GM21381 (cell line): Measurements from ENCODE around the gene TBCCD1.
"Not testable (repeated sequence)": the region's sequence is repeated elsewhere in the genome, so short reads cannot be mapped to it uniquely, and the experiment has no call there.

Experiments used
- ATAC-seq: cut with Tn5 transposase; IDR thresholded peaks from one replicate; pipeline ENCODE4 v1.9.1; 2021; ENCODE audit warnings: mild to moderate bottlenecking, moderate library complexity; ENCODE audit not compliant: unreplicated experiment

Gene TBCCD1

DNA sequence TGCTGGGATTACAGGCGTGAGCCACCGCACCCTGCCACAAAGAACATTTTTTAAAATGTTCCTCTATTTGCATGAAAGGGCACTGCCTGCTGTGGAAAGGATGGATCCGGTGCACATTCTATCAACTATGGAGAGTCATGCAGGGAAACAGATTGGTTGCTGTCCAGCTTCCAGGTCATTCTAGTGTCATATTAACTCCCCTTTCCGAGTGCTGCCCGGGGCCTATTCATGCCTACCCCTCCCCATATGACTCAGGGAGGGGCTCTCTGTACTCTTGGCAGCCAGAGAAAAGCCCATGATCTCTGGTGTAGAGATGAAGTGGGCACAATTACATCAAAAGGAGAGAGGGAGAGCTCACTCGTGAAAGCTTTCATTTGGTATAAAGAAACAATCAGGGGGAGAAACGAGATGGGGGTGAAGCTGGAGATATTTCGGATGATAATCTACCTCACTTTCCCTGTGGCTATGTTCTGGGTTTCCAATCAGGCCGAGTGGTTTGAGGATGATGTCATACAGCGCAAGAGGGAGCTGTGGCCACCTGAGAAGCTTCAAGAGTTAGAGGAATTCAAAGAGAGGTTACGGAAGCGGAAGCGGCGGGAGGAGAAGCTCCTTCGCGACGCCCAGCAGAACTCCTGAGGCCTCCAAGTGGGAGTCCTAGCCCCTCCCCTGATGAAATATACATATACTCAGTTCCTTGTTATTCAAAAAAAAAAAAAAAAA is 29.6 kb upstream of the TBCCD1 start:
- no peak for ATAC-seq

DNA sequence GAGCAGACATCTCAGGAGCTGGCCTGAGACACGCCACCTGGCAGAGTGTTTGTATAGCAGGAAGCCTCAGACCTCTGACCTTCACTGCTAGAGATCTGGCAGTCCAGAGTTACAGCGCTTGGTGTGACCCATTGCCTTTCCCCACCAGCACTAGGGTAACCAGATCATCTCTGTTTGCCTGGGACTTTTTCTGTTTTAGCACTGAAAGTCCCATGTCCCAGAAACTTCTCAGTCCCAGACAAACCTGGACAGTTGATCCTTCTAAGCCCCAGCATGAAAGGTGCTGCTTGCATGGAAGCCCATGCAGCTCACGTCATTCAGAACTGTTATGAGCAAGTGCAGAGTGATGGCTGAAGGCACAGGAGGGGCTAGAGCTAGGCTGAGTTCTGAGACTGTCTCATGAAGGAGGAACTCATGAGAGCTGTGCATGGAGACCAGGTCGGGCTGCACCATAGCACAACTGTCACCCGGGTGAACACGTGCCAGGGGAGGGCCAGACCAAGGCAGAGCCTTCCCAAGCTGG is 27.5 kb upstream of the TBCCD1 start:
- no peak for ATAC-seq

DNA sequence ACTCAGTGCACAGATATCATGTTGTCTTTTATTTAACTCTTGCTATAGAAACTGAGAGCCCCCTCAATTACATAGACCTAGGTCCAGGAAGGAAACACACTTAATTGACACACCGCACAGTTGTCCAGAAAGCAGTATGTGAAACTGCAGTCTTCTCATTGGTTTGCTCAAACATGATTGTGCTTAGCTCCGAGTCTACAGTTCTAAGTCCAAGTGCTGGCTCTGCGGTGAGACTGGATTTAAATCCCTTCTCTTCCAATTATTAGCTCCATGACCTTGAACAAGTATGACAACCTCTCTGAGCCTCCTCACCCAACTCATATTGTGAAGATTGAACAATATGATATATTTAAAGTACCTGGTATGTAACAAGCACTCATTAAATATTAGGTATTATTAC is 26.7 kb upstream of the TBCCD1 start:
- no peak for ATAC-seq

DNA sequence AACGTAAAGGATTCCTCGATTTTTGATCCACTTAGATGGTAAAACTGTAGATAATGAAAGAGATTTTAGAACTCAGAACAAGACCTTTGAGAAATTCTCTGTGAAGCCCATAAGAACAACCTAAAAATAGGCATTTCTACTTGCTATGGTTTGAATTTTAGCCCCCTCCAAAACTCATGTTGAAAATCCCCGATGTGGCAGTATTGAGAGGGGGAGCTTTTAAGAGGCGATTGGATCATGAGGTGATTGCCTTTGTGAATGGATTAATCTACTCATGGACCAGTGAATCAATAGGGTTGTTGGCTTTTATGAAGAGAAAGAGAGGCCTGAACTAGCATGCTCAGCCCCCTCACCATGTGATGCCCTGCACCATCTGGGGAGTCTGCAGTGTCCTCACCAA is 25.5 kb upstream of the TBCCD1 start:
- ATAC-seq = no peak

- no peak for ATAC-seq
Observed at GRCh38 chr3:186590580-186591295, 23.6 kb upstream of the TBCCD1 start.

DNA sequence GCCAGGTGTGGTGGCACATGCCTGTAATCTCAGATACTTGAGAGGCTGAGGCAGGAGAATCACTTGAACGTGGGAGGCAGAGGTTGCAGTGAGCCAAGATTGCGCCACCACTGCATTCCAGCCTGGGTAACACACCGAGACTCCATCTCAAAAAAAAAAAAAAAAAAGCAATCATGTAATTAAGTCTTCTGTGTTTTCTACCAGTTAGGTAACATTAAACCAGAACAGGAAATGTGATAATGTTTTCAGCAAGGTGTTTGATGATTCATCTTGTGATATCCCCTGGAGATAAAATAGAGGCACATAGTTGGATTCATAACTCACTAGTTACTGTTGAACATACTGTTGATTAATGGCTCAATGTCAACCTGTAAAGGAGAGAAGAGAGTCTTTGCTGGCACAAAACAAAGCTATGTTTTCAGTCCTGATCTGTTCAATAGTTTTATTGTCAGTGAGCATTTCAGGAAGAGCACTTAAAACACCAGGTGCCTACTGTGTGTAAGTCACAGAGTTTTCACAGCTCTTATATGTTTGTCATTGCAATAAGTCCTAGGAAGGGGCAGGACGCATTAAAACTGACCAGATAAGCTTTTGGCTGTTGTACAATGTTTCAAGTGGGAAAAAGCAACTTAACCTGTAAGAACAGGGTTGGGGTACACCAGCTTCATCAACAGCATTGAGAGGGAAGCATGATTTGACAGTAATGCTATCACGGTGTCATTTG is 22.9 kb upstream of the TBCCD1 start:
- no peak for ATAC-seq

DNA sequence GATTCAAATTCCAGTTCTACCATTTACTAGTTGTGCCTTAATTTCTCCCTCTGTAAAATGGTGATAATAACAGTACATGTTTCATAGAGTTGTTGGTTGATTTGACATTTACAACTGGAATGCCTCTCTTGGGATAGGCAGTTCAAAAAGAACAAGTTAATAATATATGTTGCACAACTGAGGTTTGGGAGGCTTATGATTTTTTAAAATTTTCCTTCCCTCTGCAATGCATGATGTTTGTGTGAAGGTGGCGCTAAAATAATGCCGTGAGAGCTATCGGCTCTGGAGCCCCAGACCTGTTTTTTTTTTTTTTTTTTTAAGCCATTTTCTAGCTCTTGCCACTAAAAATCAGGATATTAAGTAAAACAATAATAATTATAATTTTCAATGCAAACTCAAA is 22.0 kb upstream of the TBCCD1 start:
- no peak for ATAC-seq

- ATAC-seq = no peak
Observed at GRCh38 chr3:186588632-186589031, 21.5 kb upstream of the TBCCD1 start.

- no peak for ATAC-seq
Observed at GRCh38 chr3:186587183-186587582, 20.0 kb upstream of the TBCCD1 start.

GRCh38 chr3:186586245-186586644 is 19.1 kb upstream of the TBCCD1 start:
- not testable (repeated sequence) for ATAC-seq

DNA sequence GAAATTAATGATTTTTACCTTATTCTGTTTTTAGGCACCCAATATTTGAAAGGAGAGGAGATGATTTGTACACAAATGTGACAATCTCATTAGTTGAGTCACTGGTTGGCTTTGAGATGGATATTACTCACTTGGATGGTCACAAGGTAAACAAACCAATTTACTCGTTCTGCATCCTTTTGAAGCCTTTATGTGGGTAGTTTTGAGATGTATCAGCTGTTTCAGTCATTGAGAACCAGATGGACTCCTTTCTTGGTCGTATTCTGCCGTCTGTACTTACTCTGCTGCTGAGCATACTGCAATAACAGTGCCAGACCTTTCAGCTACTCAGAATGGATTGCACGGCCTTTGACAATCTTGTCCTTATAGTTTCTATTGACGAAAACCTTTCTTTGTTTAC is 16.7 kb upstream of the TBCCD1 start:
- no peak for ATAC-seq

DNA sequence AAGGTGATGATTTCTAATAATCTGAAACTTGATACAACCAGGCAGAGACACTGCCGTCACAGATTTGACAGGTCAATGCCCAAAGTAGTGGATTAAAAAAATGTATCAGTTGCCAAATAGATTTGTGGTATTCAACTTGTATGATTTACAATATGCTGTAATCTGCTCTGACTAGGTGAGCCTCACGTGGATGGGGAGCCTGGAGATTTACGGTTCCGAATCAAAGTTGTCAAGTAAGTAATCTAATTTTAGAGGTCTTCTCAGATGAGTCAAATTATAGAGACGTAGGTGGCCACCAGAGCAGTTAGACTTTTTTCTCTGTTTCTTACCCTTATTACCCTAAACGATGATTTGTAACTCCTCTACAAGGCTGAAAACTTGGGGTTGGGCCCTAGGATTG is 15.4 kb upstream of the TBCCD1 start:
- no peak for ATAC-seq

GRCh38 chr3:186580785-186581184 is 13.6 kb upstream of the TBCCD1 start:
- no peak for ATAC-seq

DNA sequence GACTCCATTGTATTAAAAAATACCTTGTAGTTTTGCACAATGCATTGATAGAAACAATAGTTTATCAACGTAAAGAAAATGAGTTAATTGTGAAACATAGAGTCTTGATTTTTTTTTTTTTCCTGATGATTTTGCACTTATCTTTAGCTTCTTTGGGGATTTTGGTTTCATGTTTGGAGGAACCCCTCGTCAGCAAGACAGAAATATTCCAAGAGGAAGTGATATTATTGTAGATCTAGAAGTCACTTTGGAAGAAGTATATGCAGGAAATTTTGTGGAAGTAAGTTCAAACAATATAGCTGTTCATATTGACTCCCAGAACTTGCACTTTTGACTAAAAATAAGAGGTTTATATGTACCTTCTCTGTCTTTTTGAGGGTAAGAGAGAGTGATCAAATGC is 10.4 kb upstream of the TBCCD1 start:
- no peak for ATAC-seq

DNA sequence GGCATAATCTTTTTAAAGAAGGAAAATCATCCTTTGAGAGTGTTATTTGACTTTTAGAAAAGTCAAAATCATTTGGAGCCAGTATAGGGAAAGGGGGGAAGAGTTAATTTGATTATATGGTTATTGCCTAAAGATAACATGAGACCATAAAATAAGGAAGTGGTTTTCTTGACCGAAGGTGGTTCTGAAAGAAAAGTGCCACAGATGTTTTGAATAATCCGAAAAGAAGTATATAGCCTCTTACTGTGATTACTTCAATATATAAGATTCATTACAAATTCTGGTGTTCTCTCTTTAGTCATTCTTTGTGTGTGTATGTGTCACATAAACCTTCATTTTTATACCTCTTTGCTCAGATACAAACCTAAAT is 4.5 kb upstream of the TBCCD1 start:
- ATAC-seq = no peak

- no peak for ATAC-seq
Observed at GRCh38 chr3:186570941-186571643, 4.0 kb upstream of the TBCCD1 start.

DNA sequence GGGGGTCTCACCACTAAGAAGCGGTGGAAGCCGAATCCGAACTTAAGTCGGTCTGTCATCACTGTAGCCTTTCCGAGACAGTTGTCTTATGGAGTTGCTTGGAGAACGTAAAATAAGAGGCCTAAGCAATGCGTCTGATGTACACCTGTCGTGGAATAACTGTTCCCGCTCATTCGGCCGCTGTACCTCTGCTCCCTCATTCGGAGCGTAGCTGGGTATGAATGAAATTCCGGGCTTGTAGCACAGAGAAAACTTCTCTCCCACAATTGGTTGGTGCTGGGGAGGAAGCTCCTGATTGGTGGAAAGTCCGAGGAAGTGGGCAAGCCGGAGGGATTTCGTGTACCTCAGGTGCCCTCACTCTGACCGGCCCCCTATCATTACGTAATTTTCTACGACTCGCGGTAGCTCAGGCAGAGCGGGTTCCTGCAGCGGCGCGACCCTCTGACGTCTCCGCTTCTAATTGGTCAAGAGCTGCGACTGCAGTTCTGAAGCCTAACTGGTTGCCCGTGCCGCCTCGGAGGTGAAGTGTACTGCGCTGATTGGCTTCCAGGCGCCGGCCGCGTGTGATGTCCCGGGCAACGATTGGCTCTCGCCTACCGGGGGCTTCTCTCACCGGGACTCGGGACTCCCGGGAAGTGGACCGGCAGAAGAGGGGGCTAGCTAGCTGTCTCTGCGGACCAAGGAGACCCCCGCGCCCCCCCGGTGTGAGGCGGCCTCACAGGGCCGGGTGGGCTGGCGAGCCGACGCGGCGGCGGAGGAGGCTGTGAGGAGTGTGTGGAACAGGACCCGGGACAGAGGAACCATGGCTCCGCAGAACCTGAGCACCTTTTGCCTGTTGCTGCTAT is 3.2 kb upstream of the TBCCD1 start, which contains the start of gene DNAJB11:
Gene DNAJB11 (plus strand): TSS at position 625 of the 845 bp plus-strand sequence. CDS start 178 bp downstream, at position 803.
- ATAC-seq = peak; percentile 82

- no peak for ATAC-seq
Observed at GRCh38 chr3:186569779-186570095, 2.6 kb upstream of the TBCCD1 start.

GRCh38 chr3:186569361-186569760 is 2.2 kb upstream of the TBCCD1 start:
- ATAC-seq = not testable (repeated sequence)

DNA sequence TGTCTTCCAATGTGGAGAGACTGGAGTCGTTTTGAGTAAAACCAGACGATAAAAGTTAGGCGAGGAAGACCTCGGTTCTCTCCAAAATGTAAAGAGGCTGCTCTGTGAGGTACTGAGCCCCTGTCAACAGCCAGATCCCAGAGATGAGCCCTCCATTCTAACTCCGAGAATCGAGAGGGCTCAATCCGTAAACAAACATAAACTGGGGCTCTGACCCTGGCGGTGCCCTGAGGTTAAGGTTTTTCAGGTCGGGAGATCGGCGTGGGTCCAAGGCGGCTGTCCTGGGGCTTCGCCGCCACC is 417 bp downstream of the TBCCD1 start:
- no peak for ATAC-seq
